K562 (cell line): ENCODE measurements around the gene B3GAT2. TPM values are rescaled to one million over a fixed set of nuclear protein-coding genes. Genes with fewer than 3 reads are reported as not detected.

ENCODE experiments used
- ATAC-seq: fragments of 200-7000 bp; cut with Tn5 transposase; 3 replicates; pipeline ENCODE4 v1.9.1; 2020; ENCODE audit warnings: moderate library complexity
- BruUV-seq: library from RNA; stranded (reverse); fragments of 400-500 nt; replicated peaks from 2 replicates; lab custom pipeline; 2021; lab: Mats Ljungman, UMichigan
- CTCF ChIA-PET: fragments of 300-600 bp; formaldehyde crosslinking; extraction: SDS; loops from one replicate; lab custom pipeline; 2021; ENCODE audit warnings: low intra/inter-chr PET ratio; lab: Yijun Ruan, JAX
- POLR2A ChIA-PET: fragments of 300-600, 350-650 bp; sonication (Branson Sonifier 250); formaldehyde crosslinking; extraction: SDS; loops from one replicate; lab custom pipeline; 2021; ENCODE audit warnings: antibody characterized with exemption, inconsistent platforms; lab: Yijun Ruan, JAX
- DNase-seq, 4 experiments: peaks; one replicate each; pipeline versions ENCODE4 v3.0.0 to v3.0.0-alpha.2; 2011 to 2018; ENCODE audit warnings: low spot score in 3 of 4, mixed read lengths in 3 of 4; ENCODE audit errors: extremely low read depth in 1 of 4
- FAIRE-seq: peaks from 2 replicates; lab custom pipeline; 2011; peaks lifted over from hg19 to GRCh38; lab: Jason Lieb, UNC
- H2AFZ ChIP-seq: 2 replicates; pipeline ENCODE4 v1.6.0; 2011; ENCODE audit warnings: low read depth, low read length, control low read depth, inconsistent platforms
- H3K27ac ChIP-seq: fragments of 200-600 bp; 3 replicates; pipeline ENCODE4 v1.8.0; 2011; ENCODE audit warnings: low read depth, mild to moderate bottlenecking, control low read depth, inconsistent platforms, low read length, moderate library complexity, mixed read lengths; ENCODE audit errors: extremely low read depth
- H3K27me3 ChIP-seq, 2 experiments: fragments of 300-600 bp in 1 of 2; 2 replicates in 1 of 2; 3 replicates in 1 of 2; pipeline versions ENCODE4 v1.6.0 to v1.8.0; 2011; ENCODE audit warnings: inconsistent platforms in 2 of 2, low read length in 2 of 2, mild to moderate bottlenecking in 1 of 2, mixed read lengths in 1 of 2, moderate library complexity in 1 of 2; ENCODE audit not compliant: control insufficient read depth in 2 of 2, insufficient read depth in 2 of 2
- H3K36me3 ChIP-seq: fragments of 300-600 bp; 3 replicates; pipeline ENCODE4 v1.8.0; 2011; ENCODE audit warnings: mild to moderate bottlenecking, low read length, inconsistent platforms; ENCODE audit not compliant: control insufficient read depth, insufficient read depth
- H3K4me1 ChIP-seq, 2 experiments: fragments of 200-600 bp in 1 of 2; replicated peaks in 1 of 2; 2 replicates in 1 of 2; 3 replicates in 1 of 2; pipeline versions ENCODE4 v1.5.1 to v1.8.0; 2011; ENCODE audit warnings: inconsistent platforms in 2 of 2, low read length in 2 of 2, mild to moderate bottlenecking in 1 of 2, mixed read lengths in 1 of 2, moderate library complexity in 1 of 2; ENCODE audit not compliant: control insufficient read depth in 2 of 2, insufficient read depth in 2 of 2
- H3K4me2 ChIP-seq: 2 replicates; pipeline ENCODE4 v1.6.1; 2011; ENCODE audit warnings: low read length, control low read depth, inconsistent platforms, mixed read lengths; ENCODE audit not compliant: insufficient read depth
- H3K4me3 ChIP-seq: fragments of 200-600 bp; sonication (generic), shearing (Covaris generic); 2 replicates; pipeline ENCODE4 v1.5.1; 2016; ENCODE audit warnings: control low read depth, inconsistent platforms
- H3K79me2 ChIP-seq: fragments of 200-600 bp; 3 replicates; pipeline ENCODE4 v1.8.0; 2011; ENCODE audit warnings: low read length, inconsistent platforms; ENCODE audit not compliant: control insufficient read depth, insufficient read depth
- H3K9ac ChIP-seq, 2 experiments: 2 replicates each; pipeline versions ENCODE4 v1.6.0 to v1.6.1; 2011; ENCODE audit warnings: low read depth in 2 of 2, low read length in 2 of 2, control low read depth in 1 of 2, inconsistent platforms in 1 of 2, mild to moderate bottlenecking in 1 of 2, mixed read lengths in 1 of 2; ENCODE audit not compliant: insufficient read depth in 1 of 2
- H3K9me1 ChIP-seq: one replicate; pipeline ENCODE4 v1.6.0; 2011; ENCODE audit warnings: inconsistent platforms, mild to moderate bottlenecking, low read length, moderate library complexity; ENCODE audit not compliant: control insufficient read depth, insufficient read depth
- H3K9me3 ChIP-seq: replicated peaks from 2 replicates; pipeline ENCODE4 v1.5.1; 2011; ENCODE audit warnings: low read depth, low read length, inconsistent platforms; ENCODE audit not compliant: control insufficient read depth, insufficient read depth
- H4K20me1 ChIP-seq: replicated peaks from 2 replicates; pipeline ENCODE4 v1.6.1; 2011; ENCODE audit warnings: low read length, inconsistent platforms, mixed read lengths; ENCODE audit not compliant: control insufficient read depth, insufficient read depth
- CEBPG ChIP-seq, 3 experiments: fragments of 200-800 bp in 1 of 3; sonication (Bioruptor generic) in 1 of 3; sonication (generic) in 1 of 3; formaldehyde crosslinking in 1 of 3; IDR thresholded peaks in 2 of 3; conservative IDR thresholded peaks in 1 of 3; 2 replicates each; pipeline versions ENCODE4 v1.6.1 to v1.8.0; 2016 to 2022; ENCODE audit warnings: missing compliant biosample characterization in 2 of 3, missing genetic modification characterization in 2 of 3, mild to moderate bottlenecking in 1 of 3, missing genetic modification reagents in 1 of 3
- DIDO1 ChIP-seq: fragments of 450-650 bp; IDR thresholded peaks from 2 replicates; pipeline ENCODE4 v1.6.1; 2016; ENCODE audit warnings: low read depth, missing biosample characterization, missing genetic modification characterization
- ETV5 ChIP-seq: sonication (generic); formaldehyde crosslinking; IDR thresholded peaks from 2 replicates; pipeline ENCODE4 v1.4.0; 2020; ENCODE audit warnings: low read depth, mild to moderate bottlenecking, missing genetic modification reagents
- GABPA ChIP-seq: fragments of 200-800 bp; sonication (Bioruptor generic); conservative IDR thresholded peaks from 2 replicates; pipeline ENCODE4 v1.6.1; 2016; ENCODE audit warnings: low read depth, missing genetic modification characterization, missing compliant biosample characterization
- GMEB1 ChIP-seq: fragments of 250-450 bp; sonication (Bioruptor Pico); IDR thresholded peaks from 2 replicates; pipeline ENCODE4 v1.4.0; 2020; ENCODE audit warnings: mild to moderate bottlenecking
- HNRNPK ChIP-seq: fragments of 200-400 bp; formaldehyde crosslinking; IDR thresholded peaks from one replicate; pipeline ENCODE4 v1.6.1; 2018; ENCODE audit warnings: mild to moderate bottlenecking, low read depth, low read length; ENCODE audit not compliant: poor library complexity, severe bottlenecking
- JUN ChIP-seq, 2 experiments: sonication (generic) in 1 of 2; formaldehyde crosslinking in 1 of 2; IDR thresholded peaks; 2 replicates each; pipeline versions ENCODE4 v1.6.1 to v1.8.0; 2012 to 2022; ENCODE audit warnings: borderline replicate concordance in 2 of 2, mild to moderate bottlenecking in 2 of 2, improper control_type of control experiment in 1 of 2, low read depth in 1 of 2, low read length in 1 of 2, missing genetic modification reagents in 1 of 2
- MTA3 ChIP-seq: fragments of 450-650 bp; formaldehyde crosslinking; IDR thresholded peaks from 2 replicates; pipeline ENCODE4 v1.6.1; 2017; ENCODE audit warnings: mild to moderate bottlenecking, borderline replicate concordance
- NCOA6 ChIP-seq: fragments of 450-650 bp; IDR thresholded peaks from 2 replicates; pipeline ENCODE4 v1.6.1; 2017; ENCODE audit warnings: mild to moderate bottlenecking
- SIRT6 ChIP-seq: IDR thresholded peaks from one replicate; pipeline ENCODE4 v1.6.1; 2012; ENCODE audit warnings: low read depth, mild to moderate bottlenecking, control low read depth, inconsistent platforms, low read length, moderate library complexity
- TAF9B ChIP-seq: fragments of 450-650 bp; IDR thresholded peaks from 2 replicates; pipeline ENCODE4 v1.6.1; 2018; ENCODE audit warnings: mild to moderate bottlenecking; ENCODE audit not compliant: partially characterized antibody
- ZBTB26 ChIP-seq: fragments of 450-650 bp; formaldehyde crosslinking; IDR thresholded peaks from 2 replicates; pipeline ENCODE4 v1.4.0; 2022; ENCODE audit warnings: missing genetic modification characterization
- ZNF12 ChIP-seq: sonication (generic); formaldehyde crosslinking; IDR thresholded peaks from 2 replicates; pipeline ENCODE4 v1.4.0; 2020; ENCODE audit warnings: mild to moderate bottlenecking, missing genetic modification reagents
- ZNF224 ChIP-seq: sonication (generic); formaldehyde crosslinking; IDR thresholded peaks from 2 replicates; pipeline ENCODE4 v1.8.0; 2022; ENCODE audit warnings: mild to moderate bottlenecking, missing genetic modification reagents
- ZNF282 ChIP-seq: sonication (generic); formaldehyde crosslinking; IDR thresholded peaks from 2 replicates; pipeline ENCODE4 v1.8.1; 2023; ENCODE audit warnings: missing genetic modification reagents
- WGBS: fragments of 100-300 bp; shearing (Covaris generic); methylation state at CpG from one replicate; pipeline ENCODE4 v1.1.6; 2016; ENCODE audit warnings: low coverage, mixed read lengths; ENCODE audit not compliant: insufficient coverage; ENCODE audit errors: missing lambda C conversion rate; 5-methylcytosine and 5-hydroxymethylcytosine counted together
- in situ Hi-C: fragments of 300-500 bp; cut with MboI; formaldehyde crosslinking; loops from 4 replicates; pipeline ENCODE4 v1.15.0; 2018; ENCODE audit warnings: inconsistent platforms, mixed read lengths
- intact Hi-C: fragments of 100-400 bp; cut with micrococcal nuclease; formaldehyde crosslinking; loops from 2 replicates; pipeline ENCODE4 v1.14.2; 2022
- polyA plus RNA-seq, 8 experiments: library from polyadenylated mRNA; depleted of rRNA in 4 of 8; stranded (reverse) in 5 of 8; unstranded in 3 of 8; fragments of >200 nt; fragmentation: Nextera tagmentation in 2 of 8; fragmentation: Illumina TruSeq in 1 of 8; extraction: Ambion mirVana in 2 of 8; extraction: Trizol in 1 of 8; gene quantifications; 2 replicates each; pipeline versions ENCODE4 v1.2.1 to v1.2.3, GENCODE V29; 2011 to 2014; ENCODE audit warnings: inconsistent platforms in 1 of 8, missing spikeins in 1 of 8
- total RNA-seq, 7 experiments: library from RNA; depleted of rRNA in 6 of 7; stranded (reverse); fragments of >200 nt in 6 of 7; fragmentation: Illumina TruSeq in 2 of 7; extraction: Trizol in 2 of 7; gene quantifications; 2 replicates each; pipeline versions ENCODE4 v1.2.1 to v1.2.3, GENCODE V29; 2011 to 2021; ENCODE audit warnings: low replicate concordance in 1 of 7
- TF ChIP-seq, protein P1 (sequence below): sonication (generic); formaldehyde crosslinking; IDR thresholded peaks from 2 replicates; pipeline ENCODE4 v1.8.1; 2023; ENCODE audit warnings: mild to moderate bottlenecking, missing genetic modification reagents

The B3GAT2 gene
- total and polyA plus RNA-seq, 9 of the 15 experiments (the other 6 are each of a cell fraction or from before 2014, with no cell fraction given), result 0.01 to 0.43 (median 0.04) TPM; not detected in 4

- TF ChIP-seq MTA3 (no peak), ETV5 (no peak), ZNF282 (no peak), GABPA (tag) (no peak), CEBPG (CRISPR knock-in tag; IDR thresholded peaks at IDR 0.05) (no peak), CEBPG (tag; conservative IDR thresholded peaks at IDR 0.05 in 1 of 2, IDR thresholded peaks at IDR 0.05 in 1 of 2) (no peak)
Observed at GRCh38 chr6:70846207-70846835, 110.5 kb downstream of the B3GAT2 start (continued).

GRCh38 chr6:70844301-70844700 is 112.6 kb downstream of the B3GAT2 start:
- FAIRE-seq (no peak), DNase-seq (no peak), ATAC-seq (no peak)
- peaks cover 2% of the 10 kb centered on the region; the same call in 1 of the 2 replicates for H4K20me1 ChIP-seq
- no peaks in the 10 kb centered on the region for H3K79me2 ChIP-seq
- no peaks in the 10 kb centered on the region for H3K9me3 ChIP-seq
- no peaks in the 10 kb centered on the region for H3K27me3 ChIP-seq
- ChIA-PET POLR2A (no interaction called here), CTCF (no interaction called here)
- intact Hi-C loops, result no loop called here
- H3K9ac ChIP-seq, result no peak overlapping the region
- WGBS, result 58% methylated on average over 1 of the region's 1 CpG
- no TSS peak for BruUV-seq
- H3K4me1 ChIP-seq, result peaks cover 0 to 3% of the 10 kb centered on the region in 2 experiments; a peak in 2 of 5 replicates
- no peak overlapping the region for H3K4me2 ChIP-seq
- no peaks in the 10 kb centered on the region for H3K36me3 ChIP-seq
- in situ Hi-C loops, result no loop called here
- H2AFZ ChIP-seq, result no peak overlapping the region
- no peaks in the 10 kb centered on the region for H3K9me1 ChIP-seq
- no peak overlapping the region for H3K27ac ChIP-seq
- no peak overlapping the region for H3K4me3 ChIP-seq
- no peak for TF ChIP-seq DIDO1 (tag)
- TF ChIP-seq SIRT6, result no peak
- TF ChIP-seq ZBTB26, result no peak
- no peak for TF ChIP-seq JUN (IDR thresholded peaks at IDR 0.05; ENCODE audit: borderline replicate concordance, low read depth, low read length)
- no peak for TF ChIP-seq JUN (CRISPR knock-in tag; IDR thresholded peaks at IDR 0.05; ENCODE audit: borderline replicate concordance)
- TF ChIP-seq TAF9B, result no peak
- no peak for TF ChIP-seq HNRNPK
- TF ChIP-seq ZNF12 (CRISPR knock-in tag), result no peak
- no peak for TF ChIP-seq GMEB1 (CRISPR knock-in tag)
- TF ChIP-seq ZNF224 (CRISPR knock-in tag), result no peak
- TF ChIP-seq, protein P1, sequence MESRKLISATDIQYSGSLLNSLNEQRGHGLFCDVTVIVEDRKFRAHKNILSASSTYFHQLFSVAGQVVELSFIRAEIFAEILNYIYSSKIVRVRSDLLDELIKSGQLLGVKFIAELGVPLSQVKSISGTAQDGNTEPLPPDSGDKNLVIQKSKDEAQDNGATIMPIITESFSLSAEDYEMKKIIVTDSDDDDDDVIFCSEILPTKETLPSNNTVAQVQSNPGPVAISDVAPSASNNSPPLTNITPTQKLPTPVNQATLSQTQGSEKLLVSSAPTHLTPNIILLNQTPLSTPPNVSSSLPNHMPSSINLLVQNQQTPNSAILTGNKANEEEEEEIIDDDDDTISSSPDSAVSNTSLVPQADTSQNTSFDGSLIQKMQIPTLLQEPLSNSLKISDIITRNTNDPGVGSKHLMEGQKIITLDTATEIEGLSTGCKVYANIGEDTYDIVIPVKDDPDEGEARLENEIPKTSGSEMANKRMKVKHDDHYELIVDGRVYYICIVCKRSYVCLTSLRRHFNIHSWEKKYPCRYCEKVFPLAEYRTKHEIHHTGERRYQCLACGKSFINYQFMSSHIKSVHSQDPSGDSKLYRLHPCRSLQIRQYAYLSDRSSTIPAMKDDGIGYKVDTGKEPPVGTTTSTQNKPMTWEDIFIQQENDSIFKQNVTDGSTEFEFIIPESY (CRISPR knock-in tag), result no peak
- TF ChIP-seq NCOA6, result no peak
